H9 (cell line): Measurements from ENCODE around the gene SPTBN5. TPM values are rescaled to one million over a fixed set of nuclear protein-coding genes. Genes with fewer than 3 reads are reported as not detected.

Experiments
- DNase-seq: peaks from one replicate; pipeline ENCODE4 v3.0.0-alpha.2; 2017
- H2AFZ ChIP-seq: one replicate; pipeline ENCODE4 v1.6.1; 2013; ENCODE audit warnings: mild to moderate bottlenecking, low read length, control low read depth, moderate library complexity
- H2AK5ac ChIP-seq: 2 replicates; pipeline ENCODE4 v1.6.1; 2013; ENCODE audit warnings: low read length, control low read depth, mixed read lengths; ENCODE audit not compliant: insufficient read length
- H2BK120ac ChIP-seq: one replicate; pipeline ENCODE4 v1.6.1; 2013; ENCODE audit warnings: low read depth, mild to moderate bottlenecking, low read length, control low read depth, inconsistent platforms; ENCODE audit not compliant: poor library complexity, severe bottlenecking
- H2BK12ac ChIP-seq: 2 replicates; pipeline ENCODE4 v1.6.1; 2013; ENCODE audit warnings: low read length, control low read depth, mixed read lengths, low read depth; ENCODE audit not compliant: insufficient read length
- H2BK15ac ChIP-seq: 2 replicates; pipeline ENCODE4 v1.6.1; 2013; ENCODE audit warnings: low read depth, low read length, control low read depth
- H2BK20ac ChIP-seq: one replicate; pipeline ENCODE4 v1.6.1; 2013; ENCODE audit warnings: low read depth, mild to moderate bottlenecking, low read length, control low read depth, inconsistent platforms; ENCODE audit not compliant: poor library complexity, severe bottlenecking
- H2BK5ac ChIP-seq: 2 replicates; pipeline ENCODE4 v1.6.1; 2013; ENCODE audit warnings: low read length, control low read depth, mixed read lengths; ENCODE audit not compliant: insufficient read length
- H3K14ac ChIP-seq: 2 replicates; pipeline ENCODE4 v1.6.1; 2013; ENCODE audit warnings: low read length, control low read depth; ENCODE audit not compliant: insufficient read depth
- H3K18ac ChIP-seq: 2 replicates; pipeline ENCODE4 v1.6.1; 2013; ENCODE audit warnings: low read depth, mild to moderate bottlenecking, mixed read lengths, low read length, control low read depth; ENCODE audit not compliant: insufficient read length
- H3K23ac ChIP-seq: 2 replicates; pipeline ENCODE4 v1.6.1; 2013; ENCODE audit warnings: low read length, control low read depth, mixed read lengths, low read depth; ENCODE audit not compliant: insufficient read length
- H3K23me2 ChIP-seq: 2 replicates; pipeline ENCODE4 v1.6.1; 2013; ENCODE audit warnings: low read depth, mild to moderate bottlenecking, mixed read lengths, low read length, control low read depth; ENCODE audit not compliant: insufficient read length, poor library complexity, severe bottlenecking
- H3K27ac ChIP-seq: 2 replicates; pipeline ENCODE4 v1.5.1; 2013; ENCODE audit warnings: low read length, control low read depth, mixed read lengths, low read depth; ENCODE audit not compliant: insufficient read length
- H3K27me3 ChIP-seq: 2 replicates; pipeline ENCODE4 v1.6.1; 2013; ENCODE audit warnings: low read length, control low read depth, inconsistent platforms; ENCODE audit not compliant: insufficient read depth
- H3K4ac ChIP-seq: 2 replicates; pipeline ENCODE4 v1.6.1; 2013; ENCODE audit warnings: low read depth, mild to moderate bottlenecking, control low read depth, inconsistent platforms, low read length, moderate library complexity
- H3K4me1 ChIP-seq: 2 replicates; pipeline ENCODE4 v1.6.1; 2013; ENCODE audit warnings: low read length, control low read depth, inconsistent platforms; ENCODE audit not compliant: insufficient read depth
- H3K4me2 ChIP-seq: 2 replicates; pipeline ENCODE4 v1.6.1; 2013; ENCODE audit warnings: low read length, control low read depth, mixed read lengths; ENCODE audit not compliant: insufficient read length, insufficient read depth
- H3K56ac ChIP-seq: 2 replicates; pipeline ENCODE4 v1.6.1; 2013; ENCODE audit warnings: low read depth, mild to moderate bottlenecking, mixed read lengths, low read length, control low read depth; ENCODE audit not compliant: insufficient read length
- H3K79me1 ChIP-seq: 2 replicates; pipeline ENCODE4 v1.6.1; 2013; ENCODE audit warnings: low read depth, mild to moderate bottlenecking, moderate library complexity, low read length, control low read depth, inconsistent platforms; ENCODE audit not compliant: insufficient read depth, poor library complexity, severe bottlenecking
- H3K79me2 ChIP-seq: 2 replicates; pipeline ENCODE4 v1.6.1; 2013; ENCODE audit warnings: low read length, control low read depth, inconsistent platforms; ENCODE audit not compliant: insufficient read depth
- H3K9ac ChIP-seq: 2 replicates; pipeline ENCODE4 v1.6.1; 2013; ENCODE audit warnings: low read length, control low read depth, mixed read lengths; ENCODE audit not compliant: insufficient read length; ENCODE audit errors: extremely low read depth
- H3K9me3 ChIP-seq: one replicate; pipeline ENCODE4 v1.6.1; 2013; ENCODE audit warnings: low read depth, low read length, inconsistent platforms; ENCODE audit not compliant: control insufficient read depth
- H3T11ph ChIP-seq: one replicate; pipeline ENCODE4 v1.6.1; 2013; ENCODE audit warnings: mild to moderate bottlenecking, low read length, control low read depth, inconsistent platforms
- H4K20me1 ChIP-seq: one replicate; pipeline ENCODE4 v1.6.1; 2013; ENCODE audit not compliant: control insufficient read depth, insufficient read length, insufficient read depth
- H4K5ac ChIP-seq: 2 replicates; pipeline ENCODE4 v1.6.1; 2013; ENCODE audit warnings: low read depth, mild to moderate bottlenecking, mixed read lengths, low read length, control low read depth; ENCODE audit not compliant: insufficient read length
- H4K8ac ChIP-seq: replicated peaks from 2 replicates; pipeline ENCODE4 v1.6.1; 2013; ENCODE audit warnings: low read length, control low read depth, mixed read lengths, low read depth; ENCODE audit not compliant: insufficient read length
- H4K91ac ChIP-seq: 2 replicates; pipeline ENCODE4 v1.6.1; 2013; ENCODE audit warnings: low read depth, mild to moderate bottlenecking, moderate library complexity, mixed read lengths, low read length, control low read depth; ENCODE audit not compliant: insufficient read length
- H3K27ac Mint-ChIP-seq, 3 experiments: 2 replicates in 2 of 3; 3 replicates in 1 of 3; pipeline ENCODE4 v1.8.0; 2020 to 2021; ENCODE audit warnings: mixed read lengths in 3 of 3, mild to moderate bottlenecking in 1 of 3, moderate library complexity in 1 of 3
- H3K27me3 Mint-ChIP-seq: 2 replicates; pipeline ENCODE4 v1.8.0; 2021; ENCODE audit warnings: low read depth, mild to moderate bottlenecking, moderate library complexity, mixed read lengths
- H3K36me3 Mint-ChIP-seq, 3 experiments: 2 replicates in 2 of 3; 3 replicates in 1 of 3; pipeline ENCODE4 v1.8.0; 2020 to 2021; ENCODE audit warnings: low read depth in 3 of 3, mixed read lengths in 3 of 3; ENCODE audit not compliant: insufficient read depth in 1 of 3
- H3K4me1 Mint-ChIP-seq, 2 experiments: 2 replicates each; pipeline ENCODE4 v1.8.0; 2020; ENCODE audit warnings: mixed read lengths in 2 of 2
- H3K4me3 Mint-ChIP-seq, 2 experiments: 2 replicates in 1 of 2; 3 replicates in 1 of 2; pipeline ENCODE4 v1.8.0; 2020 to 2021; ENCODE audit warnings: mild to moderate bottlenecking in 2 of 2, mixed read lengths in 2 of 2, moderate library complexity in 1 of 2
- H3K9me3 Mint-ChIP-seq, 2 experiments: 2 replicates in 1 of 2; 3 replicates in 1 of 2; pipeline ENCODE4 v1.8.0; 2020; ENCODE audit warnings: mild to moderate bottlenecking in 2 of 2, mixed read lengths in 2 of 2, moderate library complexity in 1 of 2
- WGBS: extraction: QIAGEN DNeasy Blood & Tissue Kit; methylation state at CpG from one replicate; pipeline ENCODE4 v1.1.7; 2013; ENCODE audit warnings: missing lambda C conversion rate, low lambda C conversion rate, mixed read lengths; ENCODE audit not compliant: insufficient read length; ENCODE audit errors: extremely low coverage; 5-methylcytosine and 5-hydroxymethylcytosine counted together
- total RNA-seq: library from RNA; stranded (reverse); gene quantifications from 2 replicates; pipeline ENCODE4 v1.2.1, GENCODE V29; 2021
- TF ChIP-seq, protein P1 (sequence below): fragments of 200-600 bp; sonication (generic); conservative IDR thresholded peaks from 3 replicates; pipeline ENCODE4 v1.8.0; 2021; ENCODE audit warnings: antibody characterized with exemption, mild to moderate bottlenecking

Gene SPTBN5
- total RNA-seq, 1 experiment from 2014 or later, result 0.90 TPM

DNA sequence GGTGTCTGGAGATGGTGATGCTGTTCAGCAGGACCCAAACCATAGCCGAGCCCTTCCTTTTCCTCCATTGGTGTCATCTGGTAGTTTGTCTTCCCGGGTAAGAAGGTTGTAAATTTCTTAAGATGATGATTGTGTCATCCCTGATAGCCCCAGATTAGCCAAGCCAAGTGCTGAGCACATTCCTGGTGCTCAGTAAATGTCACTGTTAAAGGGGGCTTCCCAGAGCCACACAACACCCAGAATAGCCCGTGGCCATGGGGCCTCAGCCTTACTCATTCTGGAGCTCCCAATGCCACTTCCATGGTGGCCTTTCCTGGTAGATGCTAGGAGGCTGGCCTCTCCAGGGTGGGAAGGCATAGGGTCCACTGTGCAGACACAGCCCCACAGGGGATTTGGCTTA, 59.8 kb downstream of the SPTBN5 start:
- H3K27ac Mint-ChIP-seq, result peak overlapping the region in 1 of 3 experiments; percentile 77; a peak in 1 of 7 replicates
- H3K4me3 Mint-ChIP-seq, result no peak overlapping the region
- H2AK5ac ChIP-seq, result no peak overlapping the region
- no peak overlapping the region for H2BK20ac ChIP-seq
- no peaks in the 10 kb centered on the region for H3K27me3 Mint-ChIP-seq
- H4K91ac ChIP-seq, result no peak overlapping the region
- no peak overlapping the region for H3K4me2 ChIP-seq
- no peak overlapping the region for H3K27ac ChIP-seq
- no peak overlapping the region for H3K18ac ChIP-seq
- no peak overlapping the region for H3K56ac ChIP-seq
- H2BK120ac ChIP-seq, result no peak overlapping the region
- peaks cover 5 to 22% (median 11%) of the 10 kb centered on the region in 3 experiments; a peak in 6 of 7 replicates for H3K36me3 Mint-ChIP-seq
- H4K5ac ChIP-seq, result no peak overlapping the region
- no peak for DNase-seq
- no peak overlapping the region for H3K14ac ChIP-seq
- H2BK12ac ChIP-seq, result no peak overlapping the region
- H3K9me3 Mint-ChIP-seq, result no peaks in the 10 kb centered on the region; a peak in 1 of 5 replicates
- H3K27me3 ChIP-seq, result no peaks in the 10 kb centered on the region
- no peak overlapping the region for H4K8ac ChIP-seq
- H3K9ac ChIP-seq, result no peak overlapping the region
- H3K79me1 ChIP-seq, result no peaks in the 10 kb centered on the region
- no peak overlapping the region for H3K4ac ChIP-seq
- no peaks in the 10 kb centered on the region for H4K20me1 ChIP-seq
- no peaks in the 10 kb centered on the region for H3K4me1 Mint-ChIP-seq
- no CpG with 5 or more reads among the region's 3 CpGs for WGBS
- no peaks in the 10 kb centered on the region for H3K23me2 ChIP-seq
- no peak overlapping the region for H3K23ac ChIP-seq
- H2BK15ac ChIP-seq, result no peak overlapping the region
- H2BK5ac ChIP-seq, result no peak overlapping the region
- TF ChIP-seq, protein P1, sequence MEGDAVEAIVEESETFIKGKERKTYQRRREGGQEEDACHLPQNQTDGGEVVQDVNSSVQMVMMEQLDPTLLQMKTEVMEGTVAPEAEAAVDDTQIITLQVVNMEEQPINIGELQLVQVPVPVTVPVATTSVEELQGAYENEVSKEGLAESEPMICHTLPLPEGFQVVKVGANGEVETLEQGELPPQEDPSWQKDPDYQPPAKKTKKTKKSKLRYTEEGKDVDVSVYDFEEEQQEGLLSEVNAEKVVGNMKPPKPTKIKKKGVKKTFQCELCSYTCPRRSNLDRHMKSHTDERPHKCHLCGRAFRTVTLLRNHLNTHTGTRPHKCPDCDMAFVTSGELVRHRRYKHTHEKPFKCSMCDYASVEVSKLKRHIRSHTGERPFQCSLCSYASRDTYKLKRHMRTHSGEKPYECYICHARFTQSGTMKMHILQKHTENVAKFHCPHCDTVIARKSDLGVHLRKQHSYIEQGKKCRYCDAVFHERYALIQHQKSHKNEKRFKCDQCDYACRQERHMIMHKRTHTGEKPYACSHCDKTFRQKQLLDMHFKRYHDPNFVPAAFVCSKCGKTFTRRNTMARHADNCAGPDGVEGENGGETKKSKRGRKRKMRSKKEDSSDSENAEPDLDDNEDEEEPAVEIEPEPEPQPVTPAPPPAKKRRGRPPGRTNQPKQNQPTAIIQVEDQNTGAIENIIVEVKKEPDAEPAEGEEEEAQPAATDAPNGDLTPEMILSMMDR, result no peak
- H3T11ph ChIP-seq, result no peak overlapping the region
- no peaks in the 10 kb centered on the region for H3K4me1 ChIP-seq
- no peaks in the 10 kb centered on the region for H3K79me2 ChIP-seq
- no peaks in the 10 kb centered on the region for H3K9me3 ChIP-seq
- H2AFZ ChIP-seq, result no peak overlapping the region
